MM.1S (cell line): ENCODE results near the gene TBRG4.

Experiments
- DNase-seq: peaks from one replicate; pipeline ENCODE4 v3.0.0-alpha.2; 2015
- H2AFZ ChIP-seq: fragments of 300-600 bp; sonication (generic); 2 replicates; pipeline ENCODE4 v1.6.0; 2016; ENCODE audit warnings: antibody characterized with exemption, low read length
- H3F3A ChIP-seq: fragments of 300-600 bp; sonication (generic); 2 replicates; pipeline ENCODE4 v1.6.1; 2016; ENCODE audit warnings: mild to moderate bottlenecking, antibody characterized with exemption, low read length, moderate library complexity, mixed read lengths; ENCODE audit not compliant: insufficient read depth
- H3K27ac ChIP-seq: fragments of 300-600 bp; sonication (generic); 2 replicates; pipeline ENCODE4 v1.5.1; 2016; ENCODE audit warnings: mild to moderate bottlenecking, low read length
- H3K27me3 ChIP-seq: fragments of 300-600 bp; sonication (generic); replicated peaks from 2 replicates; pipeline ENCODE4 v1.6.0; 2016; ENCODE audit warnings: low read length; ENCODE audit not compliant: insufficient read depth
- H3K36me3 ChIP-seq: fragments of 300-600 bp; sonication (generic); replicated peaks from 2 replicates; pipeline ENCODE4 v1.6.1; 2016; ENCODE audit warnings: mild to moderate bottlenecking, low read length, mixed read lengths; ENCODE audit not compliant: insufficient read depth
- H3K4me1 ChIP-seq: fragments of 300-600 bp; sonication (generic); 2 replicates; pipeline ENCODE4 v1.6.1; 2016; ENCODE audit warnings: low read length, mixed read lengths
- H3K4me2 ChIP-seq: fragments of 300-600 bp; sonication (generic); 2 replicates; pipeline ENCODE4 v1.6.0; 2016; ENCODE audit warnings: low read depth, low read length
- H3K4me3 ChIP-seq: fragments of 300-600 bp; sonication (generic); 2 replicates; pipeline ENCODE4 v1.5.1; 2016; ENCODE audit warnings: low read length, mixed read lengths
- H3K79me2 ChIP-seq: fragments of 300-600 bp; sonication (generic); 2 replicates; pipeline ENCODE4 v1.6.1; 2016; ENCODE audit warnings: mixed run types, low read length, mixed read lengths
- H3K9ac ChIP-seq: fragments of 300-600 bp; sonication (generic); 2 replicates; pipeline ENCODE4 v1.6.1; 2016; ENCODE audit warnings: low read length, mixed read lengths
- H3K9me2 ChIP-seq: fragments of 300-600 bp; sonication (generic); replicated peaks from 2 replicates; pipeline ENCODE4 v1.6.1; 2016; ENCODE audit warnings: mild to moderate bottlenecking, low read length, mixed read lengths; ENCODE audit not compliant: insufficient read depth
- H3K9me3 ChIP-seq: fragments of 300-600 bp; sonication (generic); replicated peaks from 2 replicates; pipeline ENCODE4 v1.6.1; 2016; ENCODE audit warnings: mild to moderate bottlenecking, low read length, mixed read lengths; ENCODE audit not compliant: insufficient read depth
- H4K20me1 ChIP-seq: fragments of 300-600 bp; sonication (generic); 2 replicates; pipeline ENCODE4 v1.6.1; 2016; ENCODE audit warnings: mild to moderate bottlenecking, low read length, moderate library complexity, mixed read lengths; ENCODE audit not compliant: insufficient read depth
- EZH2 ChIP-seq: fragments of 300-600 bp; sonication (generic); optimal IDR thresholded peaks from 2 replicates; pipeline ENCODE3; 2017; ENCODE audit warnings: low read depth, mild to moderate bottlenecking, antibody characterized with exemption, low read length, mixed read lengths
- EZH2phosphoT487 ChIP-seq: fragments of 300-600 bp; sonication (generic); IDR thresholded peaks from 2 replicates; pipeline ENCODE4 v1.6.1; 2018; ENCODE audit warnings: antibody characterized with exemption, low read length
- TF ChIP-seq, protein P1 (sequence below): fragments of 300-600 bp; sonication (generic); IDR thresholded peaks from 2 replicates; pipeline ENCODE4 v1.5.1; 2016; ENCODE audit warnings: antibody characterized with exemption, low read length, mixed read lengths

TBRG4 gene

GRCh38 chr7:45080958-45081669, 30.4 kb downstream of the TBRG4 start:
- H3K9ac ChIP-seq, result no peak overlapping the region
- no peak overlapping the region for H3K4me3 ChIP-seq
- no peak for TF ChIP-seq EZH2
- TF ChIP-seq, protein P1, sequence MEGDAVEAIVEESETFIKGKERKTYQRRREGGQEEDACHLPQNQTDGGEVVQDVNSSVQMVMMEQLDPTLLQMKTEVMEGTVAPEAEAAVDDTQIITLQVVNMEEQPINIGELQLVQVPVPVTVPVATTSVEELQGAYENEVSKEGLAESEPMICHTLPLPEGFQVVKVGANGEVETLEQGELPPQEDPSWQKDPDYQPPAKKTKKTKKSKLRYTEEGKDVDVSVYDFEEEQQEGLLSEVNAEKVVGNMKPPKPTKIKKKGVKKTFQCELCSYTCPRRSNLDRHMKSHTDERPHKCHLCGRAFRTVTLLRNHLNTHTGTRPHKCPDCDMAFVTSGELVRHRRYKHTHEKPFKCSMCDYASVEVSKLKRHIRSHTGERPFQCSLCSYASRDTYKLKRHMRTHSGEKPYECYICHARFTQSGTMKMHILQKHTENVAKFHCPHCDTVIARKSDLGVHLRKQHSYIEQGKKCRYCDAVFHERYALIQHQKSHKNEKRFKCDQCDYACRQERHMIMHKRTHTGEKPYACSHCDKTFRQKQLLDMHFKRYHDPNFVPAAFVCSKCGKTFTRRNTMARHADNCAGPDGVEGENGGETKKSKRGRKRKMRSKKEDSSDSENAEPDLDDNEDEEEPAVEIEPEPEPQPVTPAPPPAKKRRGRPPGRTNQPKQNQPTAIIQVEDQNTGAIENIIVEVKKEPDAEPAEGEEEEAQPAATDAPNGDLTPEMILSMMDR, result no peak
- TF ChIP-seq EZH2phosphoT487, result no peak
- H3F3A ChIP-seq, result 0 out of 2 replicates have a peak, but pooled peaks cover 5% of the 10 kb centered on the region
- DNase-seq, result no peak
- no peaks in the 10 kb centered on the region for H3K79me2 ChIP-seq
- no peak overlapping the region for H3K27ac ChIP-seq
- no peaks in the 10 kb centered on the region for H3K36me3 ChIP-seq
- H3K9me2 ChIP-seq, result no peaks in the 10 kb centered on the region
- H3K4me2 ChIP-seq, result no peak overlapping the region
- no peaks in the 10 kb centered on the region for H3K27me3 ChIP-seq
- H2AFZ ChIP-seq, result no peak overlapping the region
- no peaks in the 10 kb centered on the region for H4K20me1 ChIP-seq
- no peaks in the 10 kb centered on the region for H3K4me1 ChIP-seq
- no peaks in the 10 kb centered on the region for H3K9me3 ChIP-seq

- Histone ChIP-seq H3K27me3 (no peaks in the 10 kb centered on the region), H3K9me3 (no peaks in the 10 kb centered on the region), H3K27ac (no peak overlapping the region), H3K36me3 (peaks cover 5% of the 10 kb centered on the region; the same call in 1 of the 2 replicates), H3K4me1 (no peaks in the 10 kb centered on the region), H3F3A (0 out of 2 replicates have a peak, but pooled peaks cover 5% of the 10 kb centered on the region), H2AFZ (no peak overlapping the region), H4K20me1 (no peaks in the 10 kb centered on the region), H3K4me2 (no peak overlapping the region), H3K4me3 (no peak overlapping the region), H3K79me2 (no peaks in the 10 kb centered on the region), H3K9me2 (no peaks in the 10 kb centered on the region), H3K9ac (no peak overlapping the region)
- TF ChIP-seq EZH2 (no peak), EZH2phosphoT487 (no peak)
- TF ChIP-seq, protein P1, result no peak
- no peak for DNase-seq
Observed at GRCh38 chr7:45080265-45080957, 31.1 kb downstream of the TBRG4 start.

DNA sequence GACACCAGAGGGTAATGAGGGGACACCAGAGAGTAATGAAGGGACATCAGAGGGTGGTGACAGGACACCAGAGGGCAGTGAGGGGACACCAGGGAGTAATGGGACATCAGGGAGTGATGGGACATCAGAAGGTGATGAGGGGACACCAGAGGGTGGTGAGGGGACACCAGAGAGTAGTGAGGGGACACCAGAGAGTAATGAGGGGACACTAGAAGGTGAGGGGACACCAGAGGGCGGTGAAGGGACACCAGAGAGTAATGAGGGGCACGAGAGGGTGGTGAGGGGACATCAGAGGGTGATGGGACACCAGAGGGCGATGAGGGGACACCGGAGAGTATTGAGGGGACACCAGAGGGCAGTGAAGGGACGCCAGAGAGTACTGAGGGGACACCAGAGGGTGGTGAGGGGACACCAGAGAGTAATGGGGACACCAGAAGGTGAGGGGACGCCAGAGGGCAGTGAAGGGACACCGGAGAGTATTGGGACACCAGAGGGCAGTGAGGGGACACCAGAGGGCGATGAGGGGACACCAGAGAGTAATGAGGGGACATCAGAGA, 33.3 kb downstream of the TBRG4 start:
- H4K20me1 ChIP-seq, result peaks cover under 1% of the 10 kb centered on the region; the same call in 1 of the 2 replicates
- H3K36me3 ChIP-seq, result peaks cover 5% of the 10 kb centered on the region; the same call in 1 of the 2 replicates
- H3K4me2 ChIP-seq, result no peak overlapping the region
- H3K4me3 ChIP-seq, result no peak overlapping the region
- no peaks in the 10 kb centered on the region for H3K9me3 ChIP-seq
- no peak overlapping the region for H2AFZ ChIP-seq
- no peaks in the 10 kb centered on the region for H3K4me1 ChIP-seq
- TF ChIP-seq EZH2, result no peak
- TF ChIP-seq EZH2phosphoT487, result no peak
- TF ChIP-seq, protein P1, result no peak
- H3K79me2 ChIP-seq, result peaks cover 2% of the 10 kb centered on the region
- no peaks in the 10 kb centered on the region for H3K27me3 ChIP-seq
- H3K9ac ChIP-seq, result no peak overlapping the region
- no peak overlapping the region for H3K27ac ChIP-seq
- no peaks in the 10 kb centered on the region for H3K9me2 ChIP-seq
- no peak for DNase-seq
- H3F3A ChIP-seq, result 0 out of 2 replicates have a peak, but pooled peaks cover 5% of the 10 kb centered on the region
